Activated naive CD8-positive, alpha-beta T cell (primary cell): ENCODE measurements around the gene LTK.

Source experiments
- H3K27ac Mint-ChIP-seq: one replicate; pipeline ENCODE4 v1.8.0; 2021; ENCODE audit warnings: mixed read lengths
- H3K27me3 Mint-ChIP-seq: one replicate; pipeline ENCODE4 v1.8.0; 2021; ENCODE audit warnings: mixed read lengths
- H3K36me3 Mint-ChIP-seq: one replicate; pipeline ENCODE4 v1.8.0; 2021; ENCODE audit warnings: mixed read lengths
- H3K4me1 Mint-ChIP-seq: one replicate; pipeline ENCODE4 v1.8.0; 2021; ENCODE audit warnings: low read depth, mixed read lengths
- H3K4me3 Mint-ChIP-seq: one replicate; pipeline ENCODE4 v1.8.0; 2021; ENCODE audit warnings: mild to moderate bottlenecking, mixed read lengths
- H3K9me3 Mint-ChIP-seq: one replicate; pipeline ENCODE4 v1.8.0; 2021; ENCODE audit warnings: low read depth, mixed read lengths

Gene LTK

DNA sequence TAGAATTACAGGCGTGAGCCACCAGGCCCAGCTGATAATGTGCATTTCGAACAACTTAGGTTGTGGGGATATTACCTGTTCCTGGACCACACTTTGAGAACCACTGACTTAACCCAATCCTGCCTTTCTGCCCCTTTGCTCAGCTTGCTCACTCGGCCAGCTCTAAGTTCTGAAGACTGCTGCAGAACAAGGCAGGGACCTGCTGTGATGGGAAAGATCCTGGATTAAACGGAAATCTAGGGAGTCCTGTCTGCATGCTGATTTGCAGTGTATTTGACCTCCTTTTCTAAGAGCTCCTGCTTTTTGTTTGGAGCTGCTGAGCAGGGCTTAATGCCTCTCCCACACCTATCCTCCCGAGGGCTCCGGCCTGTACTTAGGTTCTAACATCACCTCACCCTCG is 2.9 kb downstream of the LTK start:
- peaks cover 24% of the 10 kb centered on the region for H3K4me1 Mint-ChIP-seq
- H3K27me3 Mint-ChIP-seq, result peaks cover 7% of the 10 kb centered on the region
- no peaks in the 10 kb centered on the region for H3K9me3 Mint-ChIP-seq
- no peak overlapping the region for H3K4me3 Mint-ChIP-seq
- H3K27ac Mint-ChIP-seq, result no peak overlapping the region
- no peaks in the 10 kb centered on the region for H3K36me3 Mint-ChIP-seq

DNA sequence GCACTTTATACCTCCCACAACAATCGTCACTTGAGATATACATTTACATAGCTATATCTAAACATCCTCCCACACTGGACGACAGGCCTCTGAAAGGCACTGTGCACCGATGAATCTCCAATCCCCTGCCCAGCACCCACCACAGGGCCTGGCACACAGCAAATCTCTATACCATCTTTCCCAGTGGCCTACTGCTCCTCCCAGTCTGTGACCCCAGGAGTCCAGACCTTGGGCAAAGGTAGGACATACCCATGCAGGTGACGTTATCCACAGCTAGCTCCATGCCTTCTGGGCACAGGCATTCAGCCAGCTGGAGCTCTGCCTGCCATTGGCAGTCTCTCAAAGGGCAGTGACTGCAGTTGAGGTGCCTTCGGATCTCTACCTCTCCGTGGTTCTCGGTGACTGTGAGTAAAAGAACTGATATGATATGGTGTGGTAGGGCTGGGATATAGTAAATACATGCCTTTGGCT is 5.8 kb downstream of the LTK start:
- H3K27me3 Mint-ChIP-seq, result peaks cover 9% of the 10 kb centered on the region
- no peak overlapping the region for H3K4me3 Mint-ChIP-seq
- H3K27ac Mint-ChIP-seq, result no peak overlapping the region
- no peaks in the 10 kb centered on the region for H3K9me3 Mint-ChIP-seq
- H3K4me1 Mint-ChIP-seq, result peaks cover 12% of the 10 kb centered on the region
- no peaks in the 10 kb centered on the region for H3K36me3 Mint-ChIP-seq

DNA sequence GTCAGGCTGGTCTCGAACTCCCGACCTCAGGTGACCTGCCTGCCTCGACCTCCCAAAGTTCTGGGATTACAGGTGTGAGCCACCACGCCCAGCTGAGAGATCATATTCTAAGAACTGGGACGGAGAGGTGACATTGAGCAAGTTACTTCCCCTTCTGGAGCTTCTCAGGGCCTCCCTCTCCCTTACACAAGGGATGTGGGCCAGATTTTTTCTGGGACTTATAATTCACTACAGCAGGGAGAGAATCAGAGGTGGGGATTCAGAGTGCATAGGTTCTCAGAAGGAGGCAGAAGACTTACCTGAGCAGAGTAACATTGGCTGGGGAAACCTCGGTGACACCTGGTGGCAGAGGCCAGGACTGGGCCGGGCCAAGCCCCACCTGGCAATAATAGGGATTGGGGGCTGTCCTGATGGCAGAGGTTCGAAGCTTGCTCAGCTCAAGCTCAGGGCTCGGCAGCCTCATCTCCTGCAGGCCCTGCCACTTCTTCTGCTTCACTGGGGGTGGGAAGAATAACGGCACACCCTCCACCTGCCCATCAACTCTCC is 6.8 kb downstream of the LTK start:
- Mint-ChIP-seq H3K4me3 (no peak overlapping the region), H3K27ac (no peak overlapping the region), H3K27me3 (peaks cover 6% of the 10 kb centered on the region), H3K4me1 (peaks cover 3% of the 10 kb centered on the region), H3K9me3 (no peaks in the 10 kb centered on the region), H3K36me3 (no peaks in the 10 kb centered on the region)

DNA sequence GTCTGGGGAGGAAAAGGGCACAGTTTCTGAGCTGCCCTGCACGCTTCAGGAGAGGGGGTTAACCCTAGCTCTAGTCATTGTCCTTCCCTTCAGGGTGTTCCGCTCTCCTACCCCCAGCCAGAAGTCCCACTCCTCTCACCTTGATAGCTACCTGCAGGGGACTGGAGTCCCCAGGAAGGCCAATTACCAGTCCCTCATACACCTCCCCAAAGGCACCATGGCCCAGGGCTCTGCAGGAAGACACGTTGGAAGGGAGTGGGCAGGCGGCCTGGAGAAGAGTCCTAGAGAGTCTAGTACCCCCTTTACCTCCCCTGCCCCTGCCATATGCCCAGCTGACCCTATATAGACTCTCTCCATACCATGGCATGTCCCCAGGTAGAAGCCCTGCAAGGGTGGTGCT is 7.9 kb downstream of the LTK start:
- Mint-ChIP-seq H3K9me3 (no peaks in the 10 kb centered on the region), H3K27ac (no peak overlapping the region), H3K27me3 (peaks cover 9% of the 10 kb centered on the region), H3K36me3 (no peaks in the 10 kb centered on the region), H3K4me3 (no peak overlapping the region), H3K4me1 (peaks cover 7% of the 10 kb centered on the region)

DNA sequence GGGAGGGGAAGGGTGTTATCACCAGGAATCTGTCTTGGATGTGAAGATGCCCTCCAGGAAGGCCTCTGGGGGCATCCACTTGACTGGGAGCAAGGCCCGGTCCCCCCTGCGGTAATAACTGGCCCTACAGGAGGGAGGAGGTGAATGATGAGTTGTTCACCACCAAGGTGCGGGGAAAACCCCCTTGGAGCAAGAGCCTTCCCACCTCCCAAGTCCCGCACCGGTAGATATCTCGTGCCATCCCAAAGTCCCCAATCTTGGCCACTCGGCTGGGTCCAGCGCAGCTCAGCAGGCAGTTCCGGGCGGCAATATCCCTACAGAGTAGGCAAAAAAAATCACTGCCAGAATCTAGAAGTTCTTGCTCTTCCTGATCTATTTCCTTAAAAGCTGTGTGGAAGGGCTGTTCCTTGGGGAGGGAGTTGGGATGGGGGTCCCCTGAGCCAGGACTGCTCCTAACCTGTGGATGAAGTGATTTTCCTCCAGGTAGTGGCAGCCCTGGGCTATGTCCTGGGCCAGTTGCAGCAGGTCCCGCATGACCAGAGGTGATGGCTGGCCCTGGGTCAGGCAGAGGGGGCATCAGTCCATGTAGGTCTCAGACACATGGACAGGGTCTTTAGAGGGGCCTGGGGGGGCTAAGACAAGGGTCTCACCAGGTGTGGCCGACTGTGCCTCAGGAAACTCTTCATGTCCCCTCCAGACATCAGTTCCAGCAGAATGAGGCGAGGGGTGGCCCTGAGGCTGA is 8.7 kb downstream of the LTK start:
- no peaks in the 10 kb centered on the region for H3K36me3 Mint-ChIP-seq
- H3K27ac Mint-ChIP-seq, result no peak overlapping the region
- H3K27me3 Mint-ChIP-seq, result peaks cover 10% of the 10 kb centered on the region
- no peaks in the 10 kb centered on the region for H3K9me3 Mint-ChIP-seq
- H3K4me3 Mint-ChIP-seq, result no peak overlapping the region
- peaks cover 7% of the 10 kb centered on the region for H3K4me1 Mint-ChIP-seq

GRCh38 chr15:41503669-41504010 is 10.0 kb downstream of the LTK start:
- Mint-ChIP-seq H3K4me3 (peak overlapping the region; percentile 44), H3K27me3 (peaks cover 14% of the 10 kb centered on the region), H3K36me3 (no peaks in the 10 kb centered on the region), H3K9me3 (no peaks in the 10 kb centered on the region), H3K4me1 (peaks cover 7% of the 10 kb centered on the region), H3K27ac (no peak overlapping the region)

DNA sequence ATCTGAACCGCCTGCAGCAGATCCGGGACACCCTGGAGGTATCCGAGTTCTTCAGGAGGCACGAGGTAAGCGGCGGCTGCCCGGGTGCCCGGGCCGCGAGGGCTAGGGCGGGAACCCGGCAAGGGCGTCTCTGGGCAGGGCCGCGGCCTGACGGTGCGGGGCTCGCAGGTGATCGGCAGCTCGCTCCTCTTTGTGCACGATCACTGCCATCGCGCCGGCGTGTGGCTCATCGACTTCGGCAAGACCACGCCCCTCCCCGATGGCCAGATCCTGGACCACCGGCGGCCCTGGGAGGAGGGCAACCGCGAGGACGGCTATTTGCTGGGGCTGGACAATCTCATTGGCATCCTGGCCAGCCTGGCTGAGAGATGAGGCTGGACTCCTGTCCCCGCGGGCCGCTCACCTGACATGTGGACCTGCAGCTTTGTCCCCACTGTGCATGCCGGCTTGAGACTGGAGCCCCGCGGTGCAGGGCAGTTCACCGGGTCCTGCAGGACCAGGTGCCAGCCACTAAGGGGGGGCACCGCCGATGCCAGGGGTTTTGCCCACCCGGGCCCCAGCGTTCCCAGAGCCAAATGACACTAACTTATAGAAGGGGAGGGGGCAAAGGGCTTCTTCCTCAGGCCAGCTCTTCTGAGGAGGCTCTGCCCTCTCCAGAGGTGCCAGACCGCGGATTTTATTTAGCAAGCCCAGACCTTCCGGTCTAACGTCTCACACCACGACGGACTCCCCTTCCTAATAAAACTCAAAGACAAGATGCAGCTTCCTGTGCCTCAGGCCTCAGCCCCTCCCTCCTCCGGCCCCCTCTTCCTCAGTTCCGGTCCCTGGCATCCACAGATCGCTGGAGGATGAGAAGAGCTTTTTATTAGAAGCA is 10.6 kb downstream of the LTK start:
- Mint-ChIP-seq H3K4me1 (peaks cover 7% of the 10 kb centered on the region), H3K4me3 (peak overlapping the region; percentile 71), H3K36me3 (no peaks in the 10 kb centered on the region), H3K27me3 (peaks cover 17% of the 10 kb centered on the region), H3K27ac (no peak overlapping the region), H3K9me3 (no peaks in the 10 kb centered on the region)

GRCh38 chr15:41501931-41502794 is 11.5 kb downstream of the LTK start:
- no peaks in the 10 kb centered on the region for H3K36me3 Mint-ChIP-seq
- peaks cover 21% of the 10 kb centered on the region for H3K27me3 Mint-ChIP-seq
- H3K27ac Mint-ChIP-seq, result no peak overlapping the region
- peaks cover 7% of the 10 kb centered on the region for H3K4me1 Mint-ChIP-seq
- peak overlapping the region; percentile 71 for H3K4me3 Mint-ChIP-seq
- H3K9me3 Mint-ChIP-seq, result no peaks in the 10 kb centered on the region

- no peak overlapping the region for H3K27ac Mint-ChIP-seq
- peaks cover 7% of the 10 kb centered on the region for H3K4me1 Mint-ChIP-seq
- H3K9me3 Mint-ChIP-seq, result no peaks in the 10 kb centered on the region
- H3K27me3 Mint-ChIP-seq, result peaks cover 28% of the 10 kb centered on the region
- peak overlapping the region; percentile 75 for H3K4me3 Mint-ChIP-seq
- H3K36me3 Mint-ChIP-seq, result no peaks in the 10 kb centered on the region
Observed at GRCh38 chr15:41501191-41501917, 12.3 kb downstream of the LTK start.

- no peak overlapping the region for H3K27ac Mint-ChIP-seq
- H3K27me3 Mint-ChIP-seq, result peaks cover 28% of the 10 kb centered on the region
- H3K4me3 Mint-ChIP-seq, result no peak overlapping the region
- H3K36me3 Mint-ChIP-seq, result no peaks in the 10 kb centered on the region
- H3K9me3 Mint-ChIP-seq, result no peaks in the 10 kb centered on the region
- H3K4me1 Mint-ChIP-seq, result peaks cover 10% of the 10 kb centered on the region
Observed at GRCh38 chr15:41499109-41499851, 14.3 kb downstream of the LTK start.

DNA sequence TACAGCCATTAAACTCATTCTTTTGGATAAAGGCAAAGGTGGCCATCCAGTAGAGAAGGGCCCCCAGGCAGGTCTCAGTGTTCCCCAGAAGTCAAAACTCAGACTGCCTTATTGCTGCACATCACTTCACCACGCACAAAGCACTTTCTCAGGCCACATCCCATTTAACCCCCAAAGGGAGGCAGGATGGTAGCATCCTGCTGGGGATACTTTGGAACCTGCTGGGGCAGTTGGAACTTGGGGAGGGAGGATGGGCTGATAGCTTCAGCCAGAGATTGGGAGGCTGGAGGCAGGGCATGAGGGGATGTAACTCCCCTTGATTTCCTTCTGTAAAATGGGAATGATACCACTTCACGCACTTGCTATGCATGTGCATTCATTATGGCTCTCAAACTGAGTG is 15.0 kb downstream of the LTK start:
- Mint-ChIP-seq H3K4me1 (peaks cover 10% of the 10 kb centered on the region), H3K36me3 (no peaks in the 10 kb centered on the region), H3K27ac (no peak overlapping the region), H3K4me3 (no peak overlapping the region), H3K9me3 (no peaks in the 10 kb centered on the region), H3K27me3 (peaks cover 28% of the 10 kb centered on the region)

- H3K27me3 Mint-ChIP-seq, result peaks cover 28% of the 10 kb centered on the region
- H3K27ac Mint-ChIP-seq, result no peak overlapping the region
- H3K9me3 Mint-ChIP-seq, result no peaks in the 10 kb centered on the region
- H3K36me3 Mint-ChIP-seq, result no peaks in the 10 kb centered on the region
- peak overlapping the region; percentile 63 for H3K4me3 Mint-ChIP-seq
- peaks cover 18% of the 10 kb centered on the region for H3K4me1 Mint-ChIP-seq
Observed at GRCh38 chr15:41495736-41496599, 17.7 kb downstream of the LTK start.
